Suppressor macrophage treated with lipopolysaccharide for 4 hours (primary cell): ENCODE data around the gene COL27A1.
"Not testable (repeated sequence)": the region's sequence is repeated elsewhere in the genome, so short reads cannot be mapped to it uniquely, and the experiment has no call there.

Source experiments
- DNase-seq: peaks from one replicate; pipeline ENCODE4 v3.0.0-alpha.2; 2020

COL27A1 gene

DNA sequence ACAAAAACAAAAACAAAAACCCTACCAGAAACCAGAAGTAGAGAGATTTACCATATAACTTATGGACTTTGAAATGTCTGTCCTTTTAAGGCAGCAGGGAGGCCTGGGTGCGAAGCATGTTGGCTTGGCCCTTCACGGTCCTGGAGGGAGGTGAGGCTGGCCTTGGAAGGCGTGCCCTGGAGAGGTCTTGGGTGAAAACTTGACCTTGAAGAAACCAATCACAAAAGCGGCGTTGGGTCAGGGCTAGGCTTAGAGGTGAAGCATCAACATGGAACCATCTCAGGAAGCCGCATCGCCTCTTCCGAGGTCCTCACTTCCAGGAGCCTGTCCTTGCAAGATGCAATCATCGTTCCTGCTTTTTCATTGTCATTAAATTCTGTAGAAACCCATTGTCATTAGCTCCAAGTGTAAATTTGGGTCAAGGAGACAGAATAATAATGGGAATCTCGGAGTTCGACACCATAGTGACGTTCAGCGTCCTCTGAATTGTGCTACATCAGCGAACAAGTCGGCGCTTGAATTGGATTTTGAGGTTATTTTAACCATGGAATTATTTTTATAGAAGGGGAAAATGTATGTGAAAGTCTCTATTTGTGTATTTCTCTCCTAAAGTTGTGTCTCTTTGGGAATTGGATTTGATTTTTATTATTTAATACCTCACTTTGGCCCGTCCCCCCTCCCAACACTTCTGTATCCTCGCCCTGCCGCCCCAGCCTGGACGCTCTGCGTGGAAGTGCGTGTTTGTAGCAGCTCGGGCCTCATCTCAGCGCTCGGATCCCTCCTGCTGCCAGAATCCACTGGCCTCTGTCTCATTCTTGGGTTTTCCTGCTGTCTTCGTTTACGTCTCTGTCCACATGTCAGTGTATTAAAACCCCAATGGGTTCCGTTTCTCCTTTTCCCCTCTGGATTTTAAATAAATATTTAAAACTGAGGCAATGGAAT is 156.5 kb downstream of the COL27A1 start:
- DNase-seq = no peak

DNA sequence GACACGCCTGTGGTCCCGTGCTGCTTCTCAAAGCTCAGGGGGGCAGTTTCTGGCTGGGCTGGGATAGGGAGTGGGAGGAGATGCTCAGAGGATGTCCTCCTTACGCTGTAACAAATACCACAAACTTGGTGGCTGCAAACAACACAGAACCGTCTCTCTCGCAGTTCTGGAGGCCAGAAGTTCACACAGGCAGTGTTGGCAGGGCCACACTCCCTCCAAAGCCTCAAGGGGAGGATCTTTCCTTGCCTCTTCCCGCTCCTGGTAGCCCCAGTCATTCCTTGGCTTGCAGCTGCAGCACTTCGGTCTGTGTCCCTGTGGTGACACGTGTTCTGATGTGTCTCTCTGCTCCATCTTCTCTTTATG is 157.2 kb downstream of the COL27A1 start:
- DNase-seq = no peak

DNA sequence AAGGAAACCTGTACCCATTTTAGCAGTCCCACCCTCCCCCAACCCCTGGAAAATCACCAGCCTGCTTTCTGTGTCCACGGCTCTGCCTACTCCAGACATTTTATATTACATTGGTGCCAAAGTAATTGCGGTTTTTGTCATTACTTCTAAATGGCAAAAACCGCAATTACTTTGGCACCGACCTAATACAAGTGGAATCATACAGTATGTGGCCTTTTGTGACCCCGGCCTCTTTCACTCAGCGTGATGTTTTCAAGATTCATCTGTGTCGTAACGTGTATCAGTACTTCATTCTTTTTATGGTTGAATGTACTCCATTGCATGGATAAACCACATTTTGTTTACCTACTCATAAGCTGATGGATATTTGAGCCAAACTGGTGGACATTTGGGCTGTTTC is 157.8 kb downstream of the COL27A1 start:
- no peak for DNase-seq

DNA sequence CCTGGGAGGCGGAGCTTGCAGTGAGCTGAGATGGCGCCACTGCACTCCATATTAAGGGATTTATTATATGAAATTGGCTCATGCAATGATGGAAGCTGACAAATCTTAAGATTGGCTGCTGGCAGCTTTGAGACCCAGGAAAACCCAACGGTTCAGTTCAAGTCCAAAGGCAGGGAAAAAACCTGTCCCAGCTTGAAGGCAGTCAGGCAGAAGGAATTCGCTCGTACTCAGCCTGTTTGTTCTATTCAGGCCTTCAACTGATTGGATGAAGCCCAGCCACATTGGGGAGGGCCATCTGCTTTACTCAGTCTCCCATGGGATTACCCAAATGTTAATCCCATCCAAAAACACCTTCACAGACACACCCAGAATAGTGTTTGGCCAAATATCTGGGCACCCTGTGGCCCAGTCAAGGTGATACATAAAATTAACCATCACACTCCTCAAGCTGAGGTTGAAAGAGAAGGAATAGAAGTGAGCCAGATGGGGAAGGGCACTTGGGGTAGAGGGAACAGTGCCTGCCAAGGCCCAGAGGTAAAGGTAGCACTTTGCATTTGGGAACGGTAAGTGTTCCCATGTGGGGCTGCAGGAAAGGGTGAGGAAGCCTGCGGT is 159.0 kb downstream of the COL27A1 start:
- no peak for DNase-seq

DNA sequence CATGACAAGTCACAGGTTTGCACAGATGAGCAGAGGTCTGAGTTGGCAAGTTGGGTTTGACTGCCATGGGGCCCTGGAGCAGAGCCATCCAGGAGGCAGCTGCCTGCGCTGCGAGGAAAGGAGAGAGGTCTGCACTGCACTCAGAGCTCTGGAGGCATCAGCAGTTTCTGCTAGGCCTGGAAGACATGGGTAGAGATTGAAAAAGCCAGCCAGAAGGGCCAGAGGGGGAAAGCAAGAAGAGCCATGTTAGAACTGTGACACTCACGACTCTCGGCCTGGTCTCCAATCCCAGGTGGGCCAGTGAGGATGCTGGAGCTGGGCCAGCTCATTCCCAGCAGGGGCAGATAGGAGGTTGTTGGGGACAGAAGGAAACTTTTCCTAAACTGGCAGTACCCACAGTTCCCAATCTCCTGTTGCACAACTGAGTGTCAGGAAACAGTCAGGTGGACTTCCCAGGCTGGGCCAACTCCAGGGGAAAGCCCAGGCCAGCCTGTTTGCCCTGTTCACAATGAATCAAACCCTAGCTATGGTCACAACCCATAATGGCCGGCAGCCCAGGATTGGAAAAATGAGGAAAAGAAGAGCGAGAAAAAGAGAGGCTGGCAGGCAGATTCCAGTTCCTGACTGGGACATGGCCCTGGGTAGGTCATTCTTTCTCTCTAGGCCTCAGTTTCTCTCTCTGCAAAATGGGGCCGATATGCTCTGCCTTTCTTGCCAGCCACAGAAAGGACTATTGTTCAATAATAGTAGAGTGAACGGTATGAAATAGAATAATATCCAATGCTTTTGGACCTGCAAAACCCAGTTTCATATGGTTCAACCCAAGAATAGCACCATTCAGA is 159.8 kb downstream of the COL27A1 start:
- peak; percentile 14 for DNase-seq

DNA sequence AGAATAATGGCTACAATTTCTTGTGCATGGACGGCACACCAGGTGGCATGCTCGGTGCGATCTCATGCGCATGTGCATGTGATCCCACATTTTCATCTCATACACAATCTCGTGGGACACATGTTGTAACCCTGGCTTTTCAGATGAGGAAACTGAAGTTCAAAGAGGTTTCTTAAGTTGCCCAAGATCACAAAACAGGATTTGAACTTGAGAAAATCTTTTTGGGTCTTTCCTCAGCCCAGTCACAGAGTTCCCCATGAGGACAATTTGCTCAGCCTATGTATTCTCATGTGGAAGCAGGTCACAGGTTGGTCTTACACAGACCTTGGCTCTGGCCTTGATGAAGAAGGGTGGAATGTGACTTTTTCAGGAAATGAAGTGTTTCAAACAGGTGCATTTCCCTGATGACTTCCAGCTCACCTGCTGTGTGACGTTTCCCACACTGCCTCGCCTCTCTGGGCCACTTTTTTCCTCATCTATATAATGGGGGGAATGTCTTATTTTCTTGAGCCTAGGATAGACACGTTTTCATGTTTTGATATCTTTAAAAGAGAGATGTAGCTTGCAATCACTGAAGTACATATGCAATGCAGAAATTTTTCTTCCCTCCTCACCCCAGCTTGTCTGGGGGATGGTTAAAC is 160.5 kb downstream of the COL27A1 start:
- DNase-seq = peak; percentile 70

DNA sequence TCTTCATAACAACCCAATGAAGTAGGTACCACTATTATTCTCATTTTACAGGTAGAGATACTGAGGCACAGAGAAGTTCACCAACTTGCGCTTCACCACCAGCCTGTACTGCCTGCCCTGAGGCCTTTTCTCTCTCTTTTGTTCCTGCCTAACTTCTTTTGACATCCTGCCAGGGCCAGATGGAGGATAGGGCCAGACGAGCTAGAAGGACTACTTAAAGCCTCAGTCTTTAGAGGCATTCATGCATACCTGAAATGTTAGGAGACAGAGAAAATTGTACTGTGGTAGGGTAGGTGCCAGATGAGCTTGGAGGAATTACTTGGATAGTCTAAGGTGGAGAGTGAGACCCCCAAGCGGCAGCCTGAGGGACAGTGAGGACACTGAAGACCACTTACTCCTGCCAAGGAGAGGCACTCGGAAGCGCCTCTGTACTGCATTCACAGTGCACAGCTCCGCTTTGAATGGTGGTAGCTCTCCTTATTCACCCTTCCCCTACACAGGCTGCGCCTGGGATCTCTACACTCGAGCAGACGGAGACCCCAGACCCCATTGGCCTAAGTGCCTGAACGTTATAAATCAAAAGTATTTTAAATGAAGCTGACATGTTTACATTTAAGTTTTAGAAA is 161.4 kb downstream of the COL27A1 start:
- no peak for DNase-seq

DNA sequence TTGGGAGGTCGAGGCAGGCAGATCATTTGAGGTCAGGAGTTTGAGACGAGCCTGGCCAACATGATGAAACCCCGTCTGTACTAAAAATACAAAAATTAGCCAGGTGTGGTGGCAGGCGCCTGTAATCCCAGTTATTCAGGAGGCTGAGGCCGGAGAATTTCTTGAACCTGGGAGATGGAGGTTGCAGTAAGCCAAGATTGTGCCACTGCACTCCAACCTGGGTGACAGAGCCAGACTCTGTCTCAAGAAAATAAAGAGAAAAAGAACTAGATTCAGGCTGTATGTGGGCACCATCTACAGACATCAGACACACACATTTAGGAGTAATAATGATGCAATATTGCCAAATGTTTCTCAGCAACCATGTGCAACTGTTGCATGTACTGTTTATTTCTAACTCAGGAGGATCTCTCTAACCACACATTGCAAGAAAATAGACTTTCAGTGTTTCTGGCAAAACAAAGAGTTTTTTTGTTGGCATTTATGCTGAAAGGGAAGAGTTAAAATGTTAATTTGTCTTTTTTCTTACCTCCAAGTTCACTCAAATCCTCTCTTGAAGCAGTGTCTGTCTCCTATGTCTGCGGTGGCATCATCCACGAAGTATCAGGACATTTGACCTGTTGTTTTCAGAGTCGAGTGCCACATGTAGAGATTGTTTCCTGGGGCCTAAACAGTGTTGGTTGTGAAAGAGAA is 162.5 kb downstream of the COL27A1 start:
- peak; percentile 62 for DNase-seq

DNA sequence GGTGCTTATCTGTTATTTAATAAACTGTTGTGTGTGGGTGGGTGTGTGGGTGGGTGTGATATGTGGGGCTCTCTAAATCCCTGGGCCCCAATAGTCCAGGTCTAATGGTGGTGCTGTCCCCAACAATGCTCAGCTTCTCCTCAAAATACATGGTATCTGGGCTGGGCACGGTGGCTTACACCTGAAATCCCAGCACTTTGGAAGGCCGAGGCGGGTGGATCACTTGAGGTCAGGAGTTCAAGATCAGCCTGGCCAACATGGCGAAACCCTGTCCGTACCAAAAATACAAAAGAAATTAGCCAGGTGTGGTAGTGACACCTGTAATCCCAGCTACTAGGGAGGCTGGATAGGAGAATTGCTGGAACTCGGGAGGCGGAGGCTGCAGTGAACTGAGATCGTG is 163.1 kb downstream of the COL27A1 start:
- DNase-seq = no peak

DNA sequence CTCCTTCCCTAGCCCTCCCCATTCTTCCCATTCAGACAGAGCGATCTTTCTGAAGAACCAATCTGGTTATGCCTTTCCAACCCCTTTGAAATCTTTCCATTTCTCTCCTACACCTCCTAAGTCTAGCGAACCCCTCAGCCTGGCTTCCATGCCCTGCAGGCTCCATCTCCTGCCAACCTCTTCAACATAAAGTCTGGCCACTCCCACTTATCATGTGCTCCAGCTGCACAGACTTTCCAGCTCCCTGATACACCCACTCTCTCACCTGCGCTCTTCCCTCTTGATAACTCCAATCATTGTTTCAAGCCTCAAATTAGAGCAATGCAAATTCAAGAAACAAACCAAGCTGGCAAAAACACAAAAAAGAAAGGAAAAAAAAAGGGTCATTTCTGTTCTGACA is 163.8 kb downstream of the COL27A1 start:
- DNase-seq = no peak

DNA sequence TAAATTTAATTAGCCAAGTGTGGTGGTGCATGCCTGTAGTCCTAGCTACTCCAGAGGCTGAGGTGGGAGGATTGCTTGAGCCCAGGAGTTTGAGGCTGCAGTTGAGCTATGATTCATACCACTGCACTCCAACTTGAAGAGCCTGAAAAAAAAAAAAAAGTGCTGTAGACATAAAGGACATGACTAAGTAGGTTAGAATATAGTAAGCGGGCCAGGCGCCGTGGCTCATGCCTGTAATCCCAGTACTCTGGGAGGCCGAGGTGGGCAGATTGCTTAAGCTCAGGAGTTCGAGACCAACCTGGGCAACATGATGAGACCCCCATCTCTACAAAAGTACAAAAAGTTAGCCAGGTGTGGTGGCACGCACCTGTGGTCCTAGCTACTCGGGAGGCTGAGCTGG is 165.4 kb downstream of the COL27A1 start:
- DNase-seq = not testable (repeated sequence)

DNA sequence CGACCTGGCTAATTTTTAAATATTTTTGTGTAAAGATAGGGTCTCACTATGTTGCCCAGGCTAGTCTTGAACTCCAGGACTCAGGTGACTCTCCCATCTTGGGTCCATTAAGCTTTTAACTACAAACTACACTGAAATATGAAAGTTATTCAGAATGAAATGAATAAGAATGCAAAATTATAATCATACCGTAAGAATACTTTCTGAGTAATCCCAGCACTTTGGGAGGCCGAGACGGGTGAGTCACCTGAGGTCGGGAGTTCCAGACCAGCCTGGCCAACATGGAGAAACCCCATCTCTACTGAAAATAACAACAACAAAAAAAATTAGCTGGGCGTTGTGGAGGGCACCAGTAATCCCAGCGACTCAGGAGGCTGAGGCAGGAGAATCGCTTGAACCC is 166.4 kb downstream of the COL27A1 start:
- DNase-seq = no peak

DNA sequence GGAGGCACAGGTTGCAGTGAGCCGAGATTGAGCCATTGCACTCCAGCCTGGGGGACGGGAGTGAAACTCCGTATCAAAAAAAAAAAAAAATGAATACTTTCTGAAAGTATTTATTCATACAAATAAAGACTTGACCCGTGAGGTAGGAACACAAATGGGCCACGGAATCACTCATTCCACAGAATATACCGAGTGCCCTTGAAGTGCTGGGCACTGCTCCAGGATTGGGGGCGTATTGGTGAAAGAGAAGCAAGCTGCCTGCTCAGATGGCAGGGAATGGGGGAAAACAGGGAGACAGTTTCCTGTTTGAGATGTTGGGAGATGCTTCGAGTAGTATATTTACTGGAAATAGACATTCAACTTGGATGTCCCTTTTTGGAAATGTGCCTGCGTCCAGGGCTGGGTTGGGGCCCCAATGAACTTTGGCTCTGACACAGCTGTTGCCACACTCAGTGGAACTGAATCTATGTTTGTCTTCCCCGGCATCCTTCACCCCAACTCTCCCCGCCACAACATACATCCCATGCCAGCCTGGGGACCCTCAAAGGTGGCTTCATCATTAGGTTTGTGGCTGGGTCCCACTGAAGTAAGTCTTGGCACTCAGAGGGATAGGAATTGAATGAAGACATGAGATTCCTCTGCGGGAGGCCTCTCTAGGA is 167.0 kb downstream of the COL27A1 start:
- not testable (repeated sequence) for DNase-seq

DNA sequence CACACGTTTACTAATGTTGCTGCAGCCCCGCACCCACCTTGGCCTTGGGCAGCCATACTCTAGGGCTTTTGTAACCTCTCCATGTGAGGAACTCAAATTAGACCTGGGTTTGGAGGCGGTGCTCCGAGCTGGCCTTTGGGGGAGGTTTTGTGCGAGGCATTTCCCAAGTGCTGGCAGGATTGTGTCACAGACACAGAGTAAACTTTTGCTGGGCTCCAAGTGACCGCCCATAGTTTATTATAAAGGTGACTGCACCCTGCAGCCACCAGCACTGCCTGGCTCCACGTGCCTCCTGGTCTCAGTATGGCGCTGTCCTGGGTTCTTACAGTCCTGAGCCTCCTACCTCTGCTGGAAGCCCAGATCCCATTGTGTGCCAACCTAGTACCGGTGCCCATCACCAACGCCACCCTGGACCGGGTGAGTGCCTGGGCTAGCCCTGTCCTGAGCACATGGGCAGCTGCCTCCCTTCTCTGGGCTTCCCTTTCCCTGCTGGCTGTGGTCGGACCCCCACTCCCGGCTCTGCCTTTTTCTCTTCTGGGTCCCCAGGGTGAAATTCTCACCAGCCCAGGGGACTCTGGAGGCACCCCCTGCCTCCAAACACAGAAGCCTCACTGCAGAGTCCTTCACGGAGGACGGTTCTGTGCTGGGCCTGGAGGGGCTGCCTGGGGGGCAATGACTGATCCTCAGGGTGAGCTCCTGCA is 167.6 kb downstream of the COL27A1 start, which contains the start of gene ORM1:
ORM1 (plus strand) TSS at position 268 of the 701 bp plus-strand sequence; CDS start at position 304, 36 bp downstream.
- DNase-seq = not testable (repeated sequence)

DNA sequence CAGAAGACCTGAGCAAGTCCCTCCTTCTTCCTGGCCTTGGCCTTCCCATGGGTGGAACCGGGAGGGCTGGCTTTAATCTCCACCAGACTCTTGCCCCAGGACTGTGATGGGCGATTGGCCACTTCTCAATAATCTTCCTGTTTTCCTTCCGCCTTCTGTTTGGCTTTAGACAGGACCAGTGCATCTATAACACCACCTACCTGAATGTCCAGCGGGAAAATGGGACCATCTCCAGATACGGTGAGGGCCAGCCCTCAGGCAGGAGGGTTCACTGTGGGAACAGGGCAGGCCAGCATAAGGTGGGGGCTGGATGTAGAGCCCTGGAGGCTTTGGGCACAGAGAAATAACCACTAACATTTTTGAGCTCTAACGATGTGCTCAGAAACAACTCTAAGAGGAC is 168.5 kb downstream of the COL27A1 start:
- DNase-seq = not testable (repeated sequence)

DNA sequence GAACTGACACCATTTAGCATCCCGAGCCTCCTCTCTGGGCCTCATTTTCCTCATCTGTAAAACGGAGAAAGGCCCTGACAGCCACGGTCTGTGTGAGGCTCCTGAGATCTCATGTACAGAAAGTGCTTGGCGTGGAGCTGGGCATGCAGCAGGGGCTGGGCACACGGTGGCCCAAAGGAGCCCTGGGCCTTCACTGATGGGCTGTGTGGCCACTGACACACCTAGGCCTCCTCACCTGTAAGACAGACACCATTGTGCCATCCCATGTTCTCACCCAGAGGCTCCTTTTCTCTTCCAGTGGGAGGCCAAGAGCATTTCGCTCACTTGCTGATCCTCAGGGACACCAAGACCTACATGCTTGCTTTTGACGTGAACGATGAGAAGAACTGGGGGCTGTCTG is 169.2 kb downstream of the COL27A1 start:
- DNase-seq = no peak

DNA sequence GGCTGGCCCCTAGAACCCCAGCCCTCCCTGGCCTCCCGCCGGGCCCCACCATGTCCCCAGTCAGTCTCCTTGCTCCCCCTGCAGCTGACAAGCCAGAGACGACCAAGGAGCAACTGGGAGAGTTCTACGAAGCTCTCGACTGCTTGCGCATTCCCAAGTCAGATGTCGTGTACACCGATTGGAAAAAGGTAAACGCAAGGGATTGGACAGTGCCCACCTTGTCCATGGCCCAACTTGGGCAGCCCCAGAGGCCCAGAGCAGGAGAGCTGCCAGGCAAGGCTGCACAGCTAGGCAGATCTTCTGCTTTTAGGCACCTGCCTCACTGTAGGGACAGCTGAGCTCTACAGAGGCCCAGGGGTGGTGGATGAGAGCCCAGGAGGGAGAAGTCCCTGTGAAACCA is 169.6 kb downstream of the COL27A1 start:
- not testable (repeated sequence) for DNase-seq

DNA sequence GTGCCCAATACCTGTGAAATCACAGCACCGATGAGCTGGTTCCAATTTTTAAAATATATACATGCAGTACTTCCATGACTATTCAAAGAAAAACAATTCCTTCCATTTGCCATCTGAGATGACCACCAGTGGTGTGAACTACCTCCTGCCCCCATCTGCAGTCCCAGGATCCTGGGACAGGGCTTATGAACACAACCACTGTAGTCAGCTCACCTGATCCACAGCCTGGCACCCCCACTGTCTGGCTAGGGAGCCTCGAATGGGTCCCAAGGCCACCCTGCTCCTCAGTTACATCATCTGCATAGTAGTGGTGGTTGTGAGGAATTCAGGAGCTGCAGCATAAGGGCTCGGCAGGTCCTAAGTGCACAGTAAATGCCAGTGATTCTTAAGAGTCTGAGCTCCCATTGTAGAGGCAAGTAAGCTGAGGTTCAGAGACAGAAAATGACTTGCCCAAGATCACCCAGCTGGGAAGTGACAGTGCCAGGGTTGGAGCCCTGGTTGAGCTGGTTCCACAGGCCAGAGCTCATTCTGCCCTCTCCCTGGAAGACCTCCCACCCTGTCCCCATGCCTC is 170.4 kb downstream of the COL27A1 start:
- not testable (repeated sequence) for DNase-seq

DNA sequence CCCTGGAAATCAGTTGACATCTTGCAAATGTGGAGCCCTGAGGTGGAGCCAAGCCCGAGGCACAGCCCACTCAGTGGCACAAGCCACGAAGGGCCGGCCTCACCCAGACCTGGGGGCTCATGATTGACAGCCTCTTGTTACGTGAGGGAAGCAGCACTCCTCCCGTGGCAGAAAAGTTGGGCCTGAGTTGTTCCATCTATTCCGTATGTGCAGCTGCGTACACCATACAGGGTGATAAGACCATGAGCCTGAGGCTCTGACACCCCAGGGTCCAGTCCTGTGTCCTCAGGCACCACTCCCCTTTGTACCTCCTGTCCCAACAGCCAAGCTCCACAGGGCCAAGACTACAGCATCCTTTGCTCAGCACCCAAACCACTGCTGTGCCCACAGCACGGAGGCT is 172.4 kb downstream of the COL27A1 start:
- DNase-seq = no peak

DNA sequence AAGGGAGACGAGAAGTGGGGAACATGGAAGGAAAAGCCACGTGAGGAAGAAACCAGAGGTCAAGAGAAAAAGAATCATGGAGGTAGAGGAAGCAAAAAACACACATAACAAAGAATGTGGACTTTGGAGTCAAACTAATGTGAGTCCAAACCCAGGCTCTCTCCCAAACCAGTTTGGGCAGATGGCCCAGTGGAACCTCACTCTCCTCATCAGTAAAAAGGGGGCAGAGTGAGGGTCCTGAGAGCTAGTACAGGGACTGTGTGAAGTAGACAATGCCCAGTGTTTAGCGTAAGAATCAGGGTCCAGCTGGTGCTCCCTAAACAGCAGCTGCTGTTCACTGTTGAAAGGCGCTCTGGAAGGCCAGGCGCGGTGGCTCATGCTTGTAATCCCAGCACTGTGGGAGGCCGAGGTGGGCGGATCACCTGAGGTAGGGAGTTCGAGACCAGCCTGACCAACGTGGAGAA is 173.1 kb downstream of the COL27A1 start:
- not testable (repeated sequence) for DNase-seq
